Thoracic aorta (tissue), 2 donors: ENCODE results near the gene TARDBP. TPM values are rescaled to one million over a fixed set of nuclear protein-coding genes. Genes with fewer than 3 reads are reported as not detected.
"Not testable (repeated sequence)": the region's sequence is repeated elsewhere in the genome, so short reads cannot be mapped to it uniquely, and the experiment has no call there.

Experiments used
- ATAC-seq: fragments of 150-250 bp; one replicate; pipeline ENCODE4 v1.8.0; 2017; ENCODE audit warnings: low read depth; ENCODE audit not compliant: insufficient number of reproducible peaks, low FRiP score
- DNase-seq: peaks from one replicate; pipeline ENCODE4 v3.0.0-alpha.2; 2020; ENCODE audit warnings: low spot score
- H3K27ac ChIP-seq, 2 donors: fragments of 200-600 bp; sonication (generic); 1 replicate in 1 of 2; 2 replicates in 1 of 2; pipeline ENCODE4 v1.5.1; 2016; ENCODE audit warnings: mild to moderate bottlenecking in 2 of 2, moderate library complexity in 2 of 2
- H3K27me3 ChIP-seq: fragments of 200-600 bp; sonication (generic); replicated peaks from 2 replicates; pipeline ENCODE4 v1.6.0; 2016; ENCODE audit warnings: mild to moderate bottlenecking; ENCODE audit not compliant: insufficient read depth
- H3K36me3 ChIP-seq: fragments of 200-600 bp; sonication (generic); one replicate; pipeline ENCODE4 v1.5.1; 2016
- H3K4me1 ChIP-seq, 2 donors: fragments of 200-600 bp; sonication (generic); 1 replicate in 1 of 2; 2 replicates in 1 of 2; pipeline versions ENCODE4 v1.5.1 to v1.6.0; 2016; ENCODE audit warnings: low read depth in 2 of 2, mild to moderate bottlenecking in 1 of 2; ENCODE audit not compliant: control insufficient read depth in 1 of 2
- H3K4me3 ChIP-seq: fragments of 200-600 bp; sonication (generic); 2 replicates; pipeline ENCODE4 v1.5.1; 2016; ENCODE audit warnings: mild to moderate bottlenecking
- H3K9me3 ChIP-seq: fragments of 200-600 bp; sonication (generic); 2 replicates; pipeline ENCODE4 v1.5.1; 2016
- CTCF ChIP-seq: fragments of 200-600 bp; sonication (generic); IDR thresholded peaks from one replicate; pipeline ENCODE4 v1.5.1; 2019; ENCODE audit warnings: antibody characterized with exemption
- total RNA-seq, 2 donors: library from RNA; depleted of rRNA; stranded (reverse); fragments of >200 nt; gene quantifications; one replicate each; pipeline versions ENCODE4 v1.1.0 to v1.2.3, GENCODE V29; 2016

TARDBP gene
- total RNA-seq, 2 donors from 2014 or later, result 57.3 to 229 TPM

DNA sequence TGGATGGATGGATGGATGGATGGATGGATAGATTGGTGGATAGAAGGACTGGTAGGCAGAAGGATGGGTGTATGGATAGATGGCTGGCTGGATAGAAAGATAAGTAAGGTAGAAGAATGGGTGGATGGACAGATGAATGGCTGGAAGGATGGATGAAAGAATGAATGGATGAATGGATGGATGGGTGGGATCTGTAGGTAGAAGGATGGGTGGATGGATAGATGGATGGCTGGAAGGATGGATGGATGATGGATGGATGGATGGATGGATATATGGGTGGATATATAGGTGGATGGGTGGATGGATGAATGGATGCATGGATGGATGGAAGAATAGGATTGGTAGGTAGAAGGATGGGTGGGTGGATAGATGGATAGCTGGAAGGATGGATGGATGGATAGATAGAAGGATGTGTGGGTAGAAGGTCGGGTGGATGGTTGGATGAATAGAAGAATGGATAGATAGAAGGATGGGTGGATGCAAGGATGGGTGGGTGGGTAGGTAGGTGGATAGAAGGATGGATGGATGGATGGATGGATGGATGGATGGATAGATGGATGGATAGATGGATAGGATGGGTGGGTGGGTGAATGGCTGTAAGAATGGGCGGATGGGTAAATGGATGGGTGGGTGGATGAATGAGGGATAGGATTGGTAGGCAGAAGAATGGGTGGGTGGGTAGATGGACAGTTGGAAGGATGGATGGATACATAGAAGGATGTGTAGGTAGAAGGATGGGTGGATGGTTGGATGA, 27.1 kb downstream of the TARDBP start:
- Histone ChIP-seq H3K4me3 (no peak overlapping the region), H3K27me3 (no peaks in the 10 kb centered on the region), H3K4me1 (peaks cover 5 to 8% of the 10 kb centered on the region in 2 donors), H3K36me3 (no peaks in the 10 kb centered on the region), H3K27ac (no peak overlapping the region), H3K9me3 (no peaks in the 10 kb centered on the region)
- ATAC-seq (no peak), DNase-seq (no peak)
- no peak for TF ChIP-seq CTCF

DNA sequence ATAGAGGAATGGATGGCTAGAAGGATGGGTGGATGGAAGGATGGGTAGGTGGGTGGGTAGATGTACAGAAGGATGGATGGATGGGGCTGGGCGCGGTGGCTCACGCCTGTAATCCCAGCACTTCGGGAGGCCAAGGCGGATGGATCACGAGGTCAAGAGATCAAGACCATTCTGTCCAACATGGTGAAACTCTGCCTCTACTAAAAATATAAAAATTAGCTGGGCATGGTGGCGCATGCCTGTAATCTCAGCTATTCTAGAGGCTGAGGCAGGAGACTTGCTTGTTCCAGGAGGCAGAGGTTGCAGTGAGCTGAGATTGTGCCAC, 27.6 kb downstream of the TARDBP start:
- not testable (repeated sequence) for DNase-seq, ATAC-seq, H3K27me3 ChIP-seq, H3K27ac ChIP-seq, H3K4me3 ChIP-seq, H3K9me3 ChIP-seq, H3K36me3 ChIP-seq, H3K4me1 ChIP-seq

DNA sequence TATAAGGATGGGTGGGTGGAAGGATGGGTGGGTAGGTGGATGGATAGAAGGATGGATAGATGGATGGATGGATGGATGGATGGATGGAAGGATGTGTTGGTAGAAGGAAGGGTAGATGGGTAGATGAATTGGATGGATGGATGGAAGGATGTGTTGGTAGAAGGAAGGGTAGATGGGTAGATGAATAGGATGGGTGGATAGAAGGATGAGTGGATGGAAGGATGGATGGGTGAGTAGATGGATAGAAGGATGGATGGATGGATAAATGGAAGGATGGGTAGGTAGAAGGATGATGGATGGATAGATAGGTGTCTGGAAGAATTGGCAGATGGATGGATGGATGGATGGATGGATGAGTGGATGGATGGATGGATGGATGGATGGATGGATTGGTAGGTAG, 28.6 kb downstream of the TARDBP start:
- no peak overlapping the region for H3K4me3 ChIP-seq
- no peaks in the 10 kb centered on the region for H3K27me3 ChIP-seq
- ATAC-seq (no peak), DNase-seq (no peak)
- H3K4me1 ChIP-seq, result peaks cover 5 to 8% of the 10 kb centered on the region in 2 donors
- no peak overlapping the region for H3K27ac ChIP-seq
- H3K9me3 ChIP-seq, result no peaks in the 10 kb centered on the region
- TF ChIP-seq CTCF, result no peak
- no peaks in the 10 kb centered on the region for H3K36me3 ChIP-seq

- ATAC-seq, result no peak
- no peak for DNase-seq
- Histone ChIP-seq H3K4me1 (peaks cover 5 to 8% of the 10 kb centered on the region in 2 donors), H3K9me3 (no peaks in the 10 kb centered on the region), H3K27me3 (no peaks in the 10 kb centered on the region), H3K4me3 (no peak overlapping the region), H3K36me3 (no peaks in the 10 kb centered on the region), H3K27ac (no peak overlapping the region)
- no peak for TF ChIP-seq CTCF
These were observed 29.6 kb downstream of the TARDBP start for GRCh38 chr1:11042065-11042464.

DNA sequence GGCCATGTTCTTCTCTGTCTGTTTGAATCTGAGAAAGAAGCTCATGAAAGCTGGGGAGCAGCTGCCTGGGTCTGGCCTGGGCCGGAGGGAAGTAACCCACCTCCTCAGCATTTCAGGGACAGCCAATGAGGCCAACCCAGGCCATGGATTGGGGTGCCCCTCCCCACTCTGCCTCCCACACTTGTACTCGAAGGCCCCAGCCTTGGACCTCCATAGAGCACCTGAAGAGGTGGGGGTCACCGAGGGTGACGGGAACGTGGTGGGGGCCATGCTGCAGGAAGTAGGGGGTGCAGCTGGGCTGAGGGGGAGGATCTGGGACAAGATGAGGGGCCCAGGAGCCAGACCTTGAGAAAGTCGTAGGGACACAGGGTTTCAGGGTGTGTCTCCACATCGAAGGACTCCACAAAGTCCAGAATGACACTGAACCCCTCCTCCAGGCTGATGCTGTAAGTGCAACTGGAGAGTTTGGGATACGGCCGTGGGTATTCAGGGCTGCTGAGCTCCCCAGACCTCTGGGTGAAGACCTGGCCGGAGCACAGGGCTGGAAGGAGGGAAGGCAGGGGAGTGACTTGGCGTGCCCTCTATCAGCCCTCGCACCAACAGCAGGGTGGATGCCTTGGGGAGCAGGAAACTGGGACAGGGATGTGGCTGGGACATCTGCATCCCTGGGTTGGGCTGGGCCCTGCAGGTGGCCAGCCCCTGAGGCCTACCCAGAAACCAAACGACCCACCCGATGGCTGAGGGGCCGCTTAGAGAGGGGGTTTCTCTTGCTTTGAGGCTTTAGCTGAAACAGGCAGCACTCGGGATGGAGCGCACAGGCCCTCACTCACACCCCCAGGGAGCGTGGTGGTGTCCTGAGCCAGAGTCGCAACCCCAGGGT, 30.8 kb downstream of the TARDBP start:
- Histone ChIP-seq H3K27ac (no peak overlapping the region), H3K4me1 (peaks cover 2% of the 10 kb centered on the region in 2 donors), H3K36me3 (no peaks in the 10 kb centered on the region), H3K27me3 (no peaks in the 10 kb centered on the region), H3K4me3 (no peak overlapping the region), H3K9me3 (no peaks in the 10 kb centered on the region)
- ATAC-seq, result no peak
- no peak for DNase-seq
- TF ChIP-seq CTCF, result no peak
